ENCODE measurements around the gene INPP5F.
A peak's percentile ranks its signal among the peaks of the same experiment; 100 is the strongest.
"Not testable (repeated sequence)": the region's sequence is repeated elsewhere in the genome, so short reads cannot be mapped to it uniquely, and the experiment has no call there.

INPP5F gene

GRCh38 chr10:119703903-119704508 lies 21.8 kb upstream of the INPP5F start:
- DNase-seq = no peak

- DNase-seq = no peak
Measured at GRCh38 chr10:119705434-119705831, 20.4 kb upstream of the INPP5F start.

- DNase-seq = no peak
Measured at GRCh38 chr10:119706521-119707278, 19.1 kb upstream of the INPP5F start.

GRCh38 chr10:119707331-119707730 lies 18.5 kb upstream of the INPP5F start:
- DNase-seq = not testable (repeated sequence)

GRCh38 chr10:119710935-119711334 lies 14.9 kb upstream of the INPP5F start:
- not testable (repeated sequence) for DNase-seq

- DNase-seq = peak; percentile 26
Measured at GRCh38 chr10:119713744-119714483, 11.9 kb upstream of the INPP5F start.

GRCh38 chr10:119714484-119714816 lies 11.4 kb upstream of the INPP5F start:
- DNase-seq = no peak

GRCh38 chr10:119715628-119716505 lies 10.0 kb upstream of the INPP5F start:
- DNase-seq = peak; percentile 16

GRCh38 chr10:119723161-119723560 lies 2.7 kb upstream of the INPP5F start:
- no peak for DNase-seq

GRCh38 chr10:119723624-119724023 lies 2.2 kb upstream of the INPP5F start:
- DNase-seq = peak; percentile 35

- peak; percentile 60 for DNase-seq
Measured at GRCh38 chr10:119724593-119725516, 995 bp upstream of the INPP5F start.

- DNase-seq = peak; percentile 95
Measured at GRCh38 chr10:119725517-119725827, 378 bp upstream of the INPP5F start.

GRCh38 chr10:119726676-119727261 lies 919 bp downstream of the INPP5F start:
- DNase-seq = peak; percentile 61

- DNase-seq = no peak
Measured at GRCh38 chr10:119728172-119728800, 2.4 kb downstream of the INPP5F start.

GRCh38 chr10:119734396-119735332 lies 8.8 kb downstream of the INPP5F start:
- no peak for DNase-seq

GRCh38 chr10:119735451-119735850 lies 9.6 kb downstream of the INPP5F start:
- no peak for DNase-seq

- no peak for DNase-seq
Measured at GRCh38 chr10:119736220-119736619, 10.4 kb downstream of the INPP5F start.

GRCh38 chr10:119737039-119737663 lies 11.3 kb downstream of the INPP5F start:
- no peak for DNase-seq

GRCh38 chr10:119737823-119738222 lies 12.0 kb downstream of the INPP5F start:
- no peak for DNase-seq
